Superior temporal gyrus (tissue), 1 donor: ENCODE results near the gene SPTLC3.

Source experiments
- DNase-seq: peaks from one replicate; pipeline ENCODE4 v3.0.0-alpha.2; 2016; ENCODE audit errors: extremely low spot score

Gene SPTLC3

DNA sequence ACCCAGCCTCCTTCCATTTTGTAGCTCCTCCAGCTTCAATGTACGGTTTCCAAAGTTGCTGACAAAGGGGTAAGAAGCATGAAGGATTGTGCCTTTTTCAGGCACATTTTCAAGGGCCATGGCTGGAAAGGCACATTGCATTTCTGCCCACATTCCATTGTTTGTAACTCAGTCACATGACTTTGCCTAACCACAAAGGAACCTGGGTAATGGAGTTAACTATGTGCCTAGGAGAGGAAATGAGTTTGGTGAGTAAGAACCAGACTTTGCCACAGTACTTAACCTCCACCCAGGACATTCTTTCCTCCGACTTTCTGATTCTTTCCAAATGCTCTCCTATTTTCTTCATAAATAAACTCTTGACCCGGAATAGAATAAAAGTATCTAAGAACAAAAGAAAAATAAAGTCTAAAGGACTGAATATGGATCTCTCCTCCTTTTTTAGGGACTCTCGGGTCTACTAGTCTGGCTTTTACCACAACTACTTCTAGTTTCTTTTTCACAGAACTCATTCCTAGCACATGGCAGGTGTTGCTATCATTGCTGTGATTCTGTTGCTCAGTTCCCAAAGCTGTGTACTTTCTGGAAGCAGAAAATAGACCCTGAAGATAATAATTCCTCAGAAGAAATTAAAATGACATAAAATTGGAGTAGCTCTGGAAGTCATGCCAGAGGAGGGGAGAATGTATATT is 130.8 kb downstream of the SPTLC3 start:
- DNase-seq = no peak

- no peak for DNase-seq
Observed at GRCh38 chr20:13140201-13140600, 131.4 kb downstream of the SPTLC3 start.

- DNase-seq = no peak
Observed at GRCh38 chr20:13140775-13141174, 132.0 kb downstream of the SPTLC3 start.

DNA sequence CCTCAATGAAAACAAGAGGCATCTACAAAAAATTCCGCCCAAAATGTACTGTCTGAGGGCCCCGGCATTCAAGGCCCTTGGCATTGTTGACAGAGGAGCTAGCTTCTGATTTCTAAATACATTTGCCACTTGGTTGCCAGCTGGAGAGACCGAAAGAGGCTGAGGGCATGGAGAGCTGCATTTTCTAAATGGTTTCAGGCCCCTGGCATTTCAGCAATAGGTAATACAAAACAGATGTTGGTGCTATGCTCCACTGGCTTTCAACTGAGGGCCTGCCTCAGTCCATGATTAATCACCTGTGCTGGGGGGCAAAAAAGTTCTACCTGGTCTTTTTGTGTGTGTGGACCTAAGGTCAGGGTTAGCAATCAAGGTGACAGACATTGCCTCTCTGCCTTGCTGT is 132.8 kb downstream of the SPTLC3 start:
- DNase-seq = no peak

DNA sequence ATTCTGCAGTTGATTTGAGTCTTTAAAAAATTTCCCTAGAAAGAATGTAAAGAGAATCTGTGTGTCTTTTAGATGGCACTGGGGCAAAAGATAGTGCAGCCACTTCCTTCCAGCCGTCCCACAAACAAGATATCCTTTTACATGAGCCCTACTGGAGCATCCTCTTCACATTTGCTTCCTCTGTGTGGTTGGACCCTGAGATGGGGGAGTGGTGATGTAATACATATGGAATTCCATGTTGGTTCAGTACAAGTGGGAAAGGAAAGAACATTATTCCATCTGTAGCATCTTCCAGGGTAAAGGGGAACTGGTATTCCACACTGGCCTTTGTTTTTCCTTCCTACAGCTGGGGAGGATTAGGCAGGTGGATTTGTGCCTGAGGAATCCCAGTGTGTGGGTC is 133.4 kb downstream of the SPTLC3 start:
- DNase-seq = no peak

- no peak for DNase-seq
Observed at GRCh38 chr20:13147071-13147963, 138.5 kb downstream of the SPTLC3 start.

- no peak for DNase-seq
Observed at GRCh38 chr20:13147971-13148370, 139.2 kb downstream of the SPTLC3 start.

GRCh38 chr20:13148402-13148801 is 139.6 kb downstream of the SPTLC3 start:
- DNase-seq = no peak

DNA sequence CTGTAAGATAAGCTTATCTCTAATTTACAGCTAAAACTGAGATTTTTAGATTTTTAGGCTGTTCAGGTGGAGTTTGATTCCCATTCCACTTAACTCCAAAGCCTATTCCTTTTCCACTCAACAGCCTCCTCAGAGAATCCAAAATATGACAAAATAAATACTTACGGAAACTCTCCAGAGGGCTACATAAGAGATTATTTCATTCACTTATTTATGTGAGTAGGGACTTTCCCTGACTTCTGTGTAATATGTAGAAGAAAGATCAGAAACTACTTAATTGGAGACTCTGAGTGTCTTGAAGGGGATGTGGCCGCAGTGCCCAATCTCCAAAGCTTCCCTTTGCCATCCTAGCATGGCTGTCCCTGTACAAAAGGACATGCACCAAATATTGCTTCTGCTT is 140.2 kb downstream of the SPTLC3 start:
- no peak for DNase-seq

GRCh38 chr20:13149371-13150105 is 140.8 kb downstream of the SPTLC3 start:
- DNase-seq = no peak

DNA sequence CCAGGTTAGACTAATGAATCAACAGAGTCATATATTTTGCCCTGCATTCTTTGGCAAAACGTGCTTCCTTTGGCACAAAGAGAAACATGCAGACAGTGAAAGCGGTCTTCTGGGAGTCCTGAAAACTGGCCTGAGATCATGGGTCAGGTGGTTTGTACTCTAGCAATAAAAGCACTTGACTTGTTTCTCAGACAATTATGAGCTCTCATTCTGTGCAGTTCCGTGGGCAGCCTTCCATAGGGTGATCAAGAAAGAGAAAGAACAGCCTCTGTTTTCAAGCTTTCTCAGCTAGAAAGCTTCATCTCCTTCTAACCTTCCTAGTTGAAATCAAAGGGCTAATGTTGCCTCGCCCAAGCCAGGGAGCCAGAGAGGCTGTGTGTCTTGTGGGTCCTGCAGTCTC is 149.6 kb downstream of the SPTLC3 start:
- no peak for DNase-seq

DNA sequence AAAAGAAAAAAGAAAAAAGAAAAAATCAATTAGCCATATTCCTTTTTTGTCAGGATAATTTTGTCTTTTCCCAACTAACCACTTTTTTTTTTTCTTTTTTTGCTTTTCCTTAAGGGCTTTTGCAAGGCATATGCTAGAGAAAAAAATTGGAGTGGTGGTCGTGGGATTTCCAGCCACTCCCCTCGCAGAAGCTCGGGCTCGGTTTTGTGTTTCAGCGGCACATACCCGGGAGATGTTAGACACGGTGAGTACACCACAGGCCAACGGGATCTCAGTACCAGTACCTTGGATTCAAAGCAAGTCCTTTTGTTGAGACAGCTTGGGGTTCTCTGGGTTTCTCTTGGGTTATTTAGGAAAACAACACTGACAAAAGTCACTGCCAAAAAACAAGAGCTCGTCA is 151.1 kb downstream of the SPTLC3 start:
- DNase-seq = no peak

DNA sequence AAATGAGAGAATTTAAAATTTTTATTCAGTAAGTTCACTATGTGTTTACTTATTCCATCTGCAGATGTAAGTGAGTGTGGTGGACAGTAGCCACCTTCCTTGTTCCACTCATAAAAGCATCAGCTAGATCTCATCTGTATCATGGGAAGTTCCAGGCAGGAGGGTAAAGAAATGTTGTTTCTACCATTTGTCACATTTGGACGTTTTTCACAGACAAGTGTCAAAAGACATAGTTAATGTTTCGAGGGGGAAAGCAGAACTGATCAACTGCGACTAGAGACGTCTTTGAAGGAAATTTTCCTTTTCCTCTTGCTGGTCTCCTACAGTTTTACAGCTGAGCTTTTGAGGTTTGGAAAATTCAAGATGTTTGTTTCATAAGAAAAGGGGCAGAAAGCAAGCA is 156.4 kb downstream of the SPTLC3 start:
- DNase-seq = no peak

DNA sequence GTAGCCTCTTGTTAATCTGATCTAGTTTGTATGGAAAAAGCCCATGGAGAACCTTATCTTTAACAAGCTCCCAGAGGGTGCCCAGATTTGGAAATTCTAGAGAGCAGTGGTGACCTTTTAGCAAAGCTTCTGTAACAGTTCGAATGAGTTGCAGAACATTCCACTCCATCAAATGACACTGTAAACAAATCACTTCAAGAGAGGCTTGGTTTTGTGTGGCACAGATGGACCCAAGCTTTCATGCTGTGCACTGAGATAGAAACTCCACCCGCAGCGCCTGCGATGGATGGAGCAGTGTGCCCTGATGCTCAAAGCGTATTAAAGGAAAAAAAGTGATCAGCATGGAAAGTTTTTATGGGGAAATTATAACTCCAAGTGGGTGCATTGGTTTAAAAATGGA is 157.2 kb downstream of the SPTLC3 start:
- DNase-seq = no peak

GRCh38 chr20:13166437-13166836 is 157.7 kb downstream of the SPTLC3 start:
- no peak for DNase-seq

GRCh38 chr20:13169086-13169485 is 160.3 kb downstream of the SPTLC3 start:
- DNase-seq = no peak

- no peak for DNase-seq
Observed at GRCh38 chr20:13170771-13171170, 162.0 kb downstream of the SPTLC3 start.

DNA sequence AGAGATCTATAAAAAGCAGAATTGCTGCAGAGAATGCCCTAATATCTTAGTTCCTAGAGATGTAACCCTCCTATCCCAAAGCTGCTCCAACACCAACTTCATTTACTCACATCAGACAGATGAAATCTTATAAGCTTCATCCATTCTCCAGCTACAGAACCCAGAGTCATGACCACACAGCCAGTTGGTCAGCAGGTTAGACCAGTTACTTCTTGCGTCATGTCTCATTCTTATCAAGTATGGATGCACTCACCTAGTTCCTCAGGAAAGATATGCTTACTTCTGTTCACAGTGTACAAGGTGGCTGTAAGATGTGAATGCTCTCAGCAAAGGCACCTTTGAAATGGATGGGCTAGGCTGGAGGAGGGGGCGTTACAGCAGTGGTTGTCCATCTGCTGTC is 164.4 kb downstream of the SPTLC3 start:
- no peak for DNase-seq

DNA sequence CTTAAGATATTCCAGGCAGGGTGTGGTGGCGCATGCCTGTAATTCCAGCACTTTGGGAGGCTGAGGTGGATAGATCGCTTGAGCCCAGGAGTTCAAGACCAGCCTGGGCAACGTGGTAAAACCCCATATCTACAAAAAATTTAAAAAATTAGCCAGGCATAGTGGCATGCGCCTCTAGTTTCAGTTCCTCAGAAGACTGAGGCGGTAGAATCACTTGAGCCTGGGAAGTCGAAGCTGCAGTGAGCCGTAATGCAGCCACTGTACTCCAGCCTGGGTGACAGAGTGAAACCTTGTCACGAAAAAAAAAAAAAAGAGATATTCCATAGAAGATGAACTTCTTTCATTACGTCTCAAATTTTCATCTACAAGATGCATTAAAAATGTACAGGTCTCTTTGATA is 165.6 kb downstream of the SPTLC3 start:
- DNase-seq = no peak

DNA sequence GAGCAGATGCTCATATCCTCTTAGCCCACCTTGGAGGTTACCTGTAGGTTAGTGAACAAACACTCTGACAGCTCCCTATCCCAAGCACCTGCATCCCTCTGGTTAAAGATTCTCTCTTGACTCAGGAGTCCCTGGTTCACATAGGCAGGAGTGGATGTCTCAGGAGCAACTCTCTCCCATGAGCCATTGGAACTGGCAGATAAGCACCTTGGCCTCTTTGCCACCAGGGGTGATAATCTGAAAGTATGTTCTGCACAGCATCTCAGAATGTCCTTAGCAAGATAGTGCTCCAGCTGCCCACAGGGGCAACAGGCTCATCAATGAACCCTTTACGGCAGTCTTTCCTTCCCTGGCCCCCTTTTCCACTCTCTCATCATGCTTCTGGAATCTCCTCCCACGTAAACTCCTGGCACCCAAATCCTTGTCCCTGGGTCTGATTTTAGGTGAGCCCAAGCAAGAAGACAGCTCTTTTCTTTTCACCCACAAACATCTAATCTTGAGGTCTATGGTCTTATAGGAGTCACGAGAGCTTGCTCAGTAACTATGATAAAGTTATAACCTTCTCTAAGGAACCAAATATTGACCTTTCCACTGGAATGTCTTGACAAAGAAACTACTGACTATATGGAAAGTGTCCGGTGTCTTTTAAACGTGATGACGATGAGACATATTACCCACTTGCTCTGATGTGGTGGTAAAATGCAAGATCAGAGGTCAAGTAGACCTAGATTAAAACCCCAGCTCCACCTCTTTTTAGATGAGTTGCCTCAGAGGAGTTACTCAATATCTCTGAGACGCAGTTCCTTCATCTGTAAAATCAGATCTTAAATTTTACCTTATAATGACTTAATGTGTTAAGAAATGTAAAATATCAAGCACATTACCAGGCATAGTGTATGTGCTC is 172.5 kb downstream of the SPTLC3 start:
- DNase-seq = no peak

DNA sequence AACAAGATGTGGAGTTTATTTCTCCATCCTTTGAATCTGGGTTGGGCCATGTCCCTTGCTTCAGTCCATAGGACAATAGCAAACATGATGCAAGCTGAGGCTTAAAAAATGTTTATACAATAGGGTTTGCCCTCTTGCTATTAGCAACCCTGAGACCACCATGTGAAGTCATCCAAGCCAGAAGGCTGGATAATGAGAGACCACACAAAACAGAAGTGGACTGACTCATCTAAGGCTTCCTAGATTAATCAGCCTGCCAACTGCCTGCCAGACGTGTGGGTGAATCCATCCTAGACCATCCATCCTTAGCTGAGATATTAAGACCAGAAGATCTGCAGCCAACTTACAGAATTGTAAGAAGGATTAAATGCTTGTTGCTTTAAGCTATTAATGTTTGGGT is 174.2 kb downstream of the SPTLC3 start:
- DNase-seq = no peak
